ENCODE data around the gene PTPRCAP. TPM values are rescaled to one million over a fixed set of nuclear protein-coding genes. Genes with fewer than 3 reads are reported as not detected.
A peak's percentile ranks its signal among the peaks of the same experiment; 100 is the strongest.

PTPRCAP gene
- total RNA-seq, 5 donors from 2014 or later (not counting 1 experiment from before 2014, with no cell fraction given) = 192 to 282 (median 256) TPM

DNA sequence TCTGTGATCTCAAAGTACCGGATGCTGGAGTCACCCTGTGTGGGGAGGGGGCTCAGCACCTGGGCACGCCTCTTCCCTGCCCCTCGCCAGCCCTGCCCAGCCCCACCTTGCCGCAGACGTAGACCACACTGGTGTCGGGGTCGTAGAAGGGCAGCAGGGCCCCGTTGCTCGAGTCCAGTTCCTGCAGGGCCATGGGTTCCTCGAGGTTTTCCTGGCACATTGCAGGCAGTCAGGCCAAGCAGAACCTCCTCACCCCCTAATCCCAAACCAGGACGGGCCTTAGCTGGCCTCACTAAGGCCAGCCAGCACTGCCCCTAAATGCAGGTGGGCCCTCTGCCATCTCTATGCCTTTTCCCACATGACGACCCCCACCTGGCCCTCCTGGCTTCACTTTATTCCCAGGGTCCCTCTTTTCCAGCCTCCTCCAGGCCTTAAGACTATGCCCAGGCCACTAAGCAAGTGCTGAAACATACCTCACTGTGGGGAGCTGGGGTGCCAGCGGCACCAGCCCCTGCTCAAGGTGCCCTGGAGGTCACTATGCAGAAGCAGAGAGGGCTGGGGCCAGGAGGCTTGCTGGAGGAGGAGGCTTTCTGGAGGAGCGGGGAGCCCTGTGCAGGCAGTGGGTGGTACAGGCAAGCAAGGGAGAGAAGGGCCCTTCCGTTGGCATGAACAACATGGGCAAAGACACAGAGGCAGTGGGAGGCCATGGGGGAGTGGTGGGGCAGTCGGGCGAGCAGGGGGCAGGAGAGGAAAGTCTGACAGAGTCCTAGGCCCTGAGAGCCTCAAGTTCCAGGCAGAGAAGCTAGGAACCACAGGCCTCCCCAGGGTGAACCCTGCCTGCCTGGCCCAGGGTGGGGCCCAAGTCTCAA, 3.0 kb upstream of the PTPRCAP start:
- peak overlapping the region; percentile 91 to 99 (median 92) for H3K4me3 Mint-ChIP-seq
- H3K27me3 Mint-ChIP-seq = no peaks in the 10 kb centered on the region
- Histone ChIP-seq H3K4me3 (ENCODE audit: control insufficient read depth in 1 of 2, extremely low read depth in 1 of 2, low read length in 1 of 2) (peak overlapping the region; percentile 77), H3K27ac (ENCODE audit: low read length) (peak overlapping the region; percentile 50), H3K36me3 (ENCODE audit: control insufficient read depth in 2 of 2, extremely low read depth in 1 of 2, insufficient read depth in 1 of 2, low read length in 1 of 2) (peaks cover 0 to 10% of the 10 kb centered on the region in 2 donors), H3K27me3 (replicated peaks in 1 of 2; ENCODE audit: control insufficient read depth in 2 of 2, extremely low read depth in 1 of 2, insufficient read depth in 2 of 2, low read length in 1 of 2) (no peaks in the 10 kb centered on the region), H3K9me3 (no peaks in the 10 kb centered on the region), H3K4me1 (ENCODE audit: control insufficient read depth in 1 of 2, extremely low read depth in 1 of 2, insufficient read depth in 2 of 2, low read length in 2 of 2) (peaks cover 29 to 86% of the 10 kb centered on the region in 2 experiments)
- no peaks in the 10 kb centered on the region for H3K9me3 Mint-ChIP-seq
- H3K4me1 Mint-ChIP-seq = peaks cover 62 to 75% (median 75%) of the 10 kb centered on the region in 3 donors
- peak in 6 of 35 experiments; percentile 21 to 56 (median 24) for DNase-seq
- H3K27ac Mint-ChIP-seq = peak overlapping the region; percentile 95
- POLR2A ChIA-PET = interaction anchor here in 1 of 2 donors (0.6 kb wide), 1 partner anchor 28 kb away, joined by 3 read pairs; no protein-coding TSS in a partner anchor
- H3K36me3 Mint-ChIP-seq = peaks cover under 1% of the 10 kb centered on the region
- WGBS (ENCODE audit: insufficient coverage) = 31% methylated on average over 15 of the region's 17 CpGs
- CTCF ChIA-PET = no interaction called here
- no peak for ATAC-seq (replicated peaks in 1 of 4)

GRCh38 chr11:67439321-67440228, 2.1 kb upstream of the PTPRCAP start:
- H3K27me3 Mint-ChIP-seq = no peaks in the 10 kb centered on the region
- Histone ChIP-seq H3K36me3 (ENCODE audit: control insufficient read depth in 2 of 2, extremely low read depth in 1 of 2, insufficient read depth in 1 of 2, low read length in 1 of 2) (peaks cover 0 to 19% of the 10 kb centered on the region in 2 donors), H3K4me1 (ENCODE audit: control insufficient read depth in 1 of 2, extremely low read depth in 1 of 2, insufficient read depth in 2 of 2, low read length in 2 of 2) (peaks cover 29 to 86% of the 10 kb centered on the region in 2 experiments), H3K27me3 (replicated peaks in 1 of 2; ENCODE audit: control insufficient read depth in 2 of 2, extremely low read depth in 1 of 2, insufficient read depth in 2 of 2, low read length in 1 of 2) (no peaks in the 10 kb centered on the region), H3K27ac (ENCODE audit: low read length) (peak overlapping the region; percentile 50), H3K9me3 (no peaks in the 10 kb centered on the region), H3K4me3 (ENCODE audit: control insufficient read depth in 1 of 2, extremely low read depth in 1 of 2, low read length in 1 of 2) (peak overlapping the region; percentile 77)
- peak overlapping the region; percentile 91 to 99 (median 92) for H3K4me3 Mint-ChIP-seq
- POLR2A ChIA-PET = no interaction called here
- H3K36me3 Mint-ChIP-seq = peaks cover 3% of the 10 kb centered on the region
- WGBS (ENCODE audit: insufficient coverage) = 26% methylated on average over 28 of the region's 31 CpGs
- peak overlapping the region; percentile 95 for H3K27ac Mint-ChIP-seq
- H3K9me3 Mint-ChIP-seq = no peaks in the 10 kb centered on the region
- DNase-seq = peak in 6 of 35 experiments; percentile 27 to 59 (median 32)
- H3K4me1 Mint-ChIP-seq = peaks cover 60 to 72% (median 71%) of the 10 kb centered on the region in 3 donors
- CTCF ChIA-PET = interaction anchor here in 1 of 2 donors (1.6 kb wide), 1 partner anchor 11 kb away, joined by 7 read pairs; the partner anchor contains the start of gene RPS6KB2
- ATAC-seq (replicated peaks in 1 of 4) = no peak

DNA sequence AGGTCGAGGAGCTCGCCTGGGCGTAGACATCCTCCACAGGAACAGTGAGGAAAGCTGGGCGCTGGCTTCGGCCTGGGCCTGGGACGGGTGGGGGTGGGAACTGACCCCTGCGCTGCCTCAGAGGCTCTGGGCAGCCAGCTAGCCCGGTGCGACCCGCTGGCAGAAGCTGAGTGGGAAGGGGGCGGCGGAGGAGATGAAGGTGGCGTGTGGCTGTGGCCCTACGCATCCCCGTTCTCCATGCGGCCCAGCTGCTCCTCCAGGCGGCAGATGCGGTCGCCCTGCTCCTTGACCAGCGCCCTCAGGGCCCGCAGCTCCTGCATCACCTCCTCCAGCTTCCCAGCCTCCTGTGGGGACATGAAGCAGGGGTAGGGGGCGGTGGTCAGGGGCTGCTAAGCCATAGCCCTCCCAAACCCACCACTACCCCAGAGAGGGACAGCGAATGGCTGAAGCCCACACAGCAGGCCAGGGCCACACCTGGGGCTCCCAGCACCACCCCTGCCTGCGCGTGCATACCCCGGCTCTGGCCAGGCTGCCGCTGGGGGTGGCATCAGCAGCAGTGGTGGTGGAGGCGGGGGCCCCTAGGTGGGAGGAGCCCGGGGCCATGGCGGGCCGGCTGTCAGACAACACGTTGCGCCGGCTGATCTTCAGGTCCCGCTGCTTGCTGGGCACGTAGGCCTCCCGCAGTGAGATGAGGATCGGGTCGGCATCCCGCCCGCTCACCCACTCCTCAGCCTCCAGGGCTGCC, 848 bp upstream of the PTPRCAP start:
- 8% methylated on average over 20 of the region's 41 CpGs for WGBS (ENCODE audit: insufficient coverage)
- H3K36me3 Mint-ChIP-seq = peaks cover 3% of the 10 kb centered on the region
- ATAC-seq (replicated peaks in 1 of 4) (peak; percentile 36 to 46 (median 38)), DNase-seq (peak; percentile 50 to 81 (median 70))
- Histone ChIP-seq H3K36me3 (ENCODE audit: control insufficient read depth in 2 of 2, extremely low read depth in 1 of 2, insufficient read depth in 1 of 2, low read length in 1 of 2) (peaks cover under 1 to 31% of the 10 kb centered on the region in 2 donors), H3K4me3 (ENCODE audit: control insufficient read depth in 1 of 2, extremely low read depth in 1 of 2, low read length in 1 of 2) (peak overlapping the region; percentile 77 to 97), H3K9me3 (no peaks in the 10 kb centered on the region), H3K27me3 (replicated peaks in 1 of 2; ENCODE audit: control insufficient read depth in 2 of 2, extremely low read depth in 1 of 2, insufficient read depth in 2 of 2, low read length in 1 of 2) (no peaks in the 10 kb centered on the region), H3K4me1 (ENCODE audit: control insufficient read depth in 1 of 2, extremely low read depth in 1 of 2, insufficient read depth in 2 of 2, low read length in 2 of 2) (peaks cover 38 to 88% of the 10 kb centered on the region in 2 experiments), H3K27ac (ENCODE audit: low read length) (peak overlapping the region; percentile 50)
- H3K27me3 Mint-ChIP-seq = no peaks in the 10 kb centered on the region
- CTCF ChIA-PET = interaction anchor here in 1 of 2 donors (1.0 to 2.0 kb wide), 6 partner anchors 10 to 67 kb away, joined by 3 to 7 read pairs (median 6); partner anchors contain the start of genes PITPNM1, PPP1CA and RPS6KB2
- POLR2A ChIA-PET = interaction anchor here in 1 of 2 donors (0.9 to 1.2 kb wide), 2 partner anchors 30 to 35 kb away, joined by 4 to 5 read pairs; no protein-coding TSS in a partner anchor
- H3K27ac Mint-ChIP-seq = peak overlapping the region; percentile 95
- peaks cover 61 to 75% (median 67%) of the 10 kb centered on the region in 3 donors for H3K4me1 Mint-ChIP-seq
- H3K4me3 Mint-ChIP-seq = peak overlapping the region; percentile 91 to 99 (median 92)
- H3K9me3 Mint-ChIP-seq = no peaks in the 10 kb centered on the region

- Histone ChIP-seq H3K36me3 (ENCODE audit: control insufficient read depth in 2 of 2, extremely low read depth in 1 of 2, insufficient read depth in 1 of 2, low read length in 1 of 2) (peaks cover 6 to 37% of the 10 kb centered on the region in 2 donors), H3K4me1 (ENCODE audit: control insufficient read depth in 1 of 2, extremely low read depth in 1 of 2, insufficient read depth in 2 of 2, low read length in 2 of 2) (peaks cover 38 to 90% of the 10 kb centered on the region in 2 experiments), H3K27me3 (replicated peaks in 1 of 2; ENCODE audit: control insufficient read depth in 2 of 2, extremely low read depth in 1 of 2, insufficient read depth in 2 of 2, low read length in 1 of 2) (no peaks in the 10 kb centered on the region), H3K4me3 (ENCODE audit: control insufficient read depth in 1 of 2, extremely low read depth in 1 of 2, low read length in 1 of 2) (peak overlapping the region; percentile 77 to 97), H3K9me3 (no peaks in the 10 kb centered on the region), H3K27ac (ENCODE audit: low read length) (peak overlapping the region; percentile 50)
- CTCF ChIA-PET = interaction anchor here in 1 of 2 donors (1.0 to 2.0 kb wide), 5 partner anchors 17 to 68 kb away, joined by 3 to 7 read pairs (median 5); partner anchors contain the start of genes PITPNM1 and PPP1CA
- peaks cover 66 to 78% (median 70%) of the 10 kb centered on the region in 3 donors for H3K4me1 Mint-ChIP-seq
- peaks cover 3% of the 10 kb centered on the region for H3K36me3 Mint-ChIP-seq
- no peaks in the 10 kb centered on the region for H3K9me3 Mint-ChIP-seq
- peak overlapping the region; percentile 91 to 95 for H3K27ac Mint-ChIP-seq
- POLR2A ChIA-PET = interaction anchor here in 1 of 2 donors (0.9 to 1.2 kb wide), 2 partner anchors 29 to 35 kb away, joined by 4 to 5 read pairs; no protein-coding TSS in a partner anchor
- peak overlapping the region; percentile 91 to 99 (median 92) for H3K4me3 Mint-ChIP-seq
- WGBS (ENCODE audit: insufficient coverage) = 0% methylated on average over 2 of the region's 3 CpGs
- no peaks in the 10 kb centered on the region for H3K27me3 Mint-ChIP-seq
- no peak for ATAC-seq (replicated peaks in 1 of 4)
- no peak for DNase-seq
Measured at GRCh38 chr11:67437809-67438157, 301 bp upstream of the PTPRCAP start.

DNA sequence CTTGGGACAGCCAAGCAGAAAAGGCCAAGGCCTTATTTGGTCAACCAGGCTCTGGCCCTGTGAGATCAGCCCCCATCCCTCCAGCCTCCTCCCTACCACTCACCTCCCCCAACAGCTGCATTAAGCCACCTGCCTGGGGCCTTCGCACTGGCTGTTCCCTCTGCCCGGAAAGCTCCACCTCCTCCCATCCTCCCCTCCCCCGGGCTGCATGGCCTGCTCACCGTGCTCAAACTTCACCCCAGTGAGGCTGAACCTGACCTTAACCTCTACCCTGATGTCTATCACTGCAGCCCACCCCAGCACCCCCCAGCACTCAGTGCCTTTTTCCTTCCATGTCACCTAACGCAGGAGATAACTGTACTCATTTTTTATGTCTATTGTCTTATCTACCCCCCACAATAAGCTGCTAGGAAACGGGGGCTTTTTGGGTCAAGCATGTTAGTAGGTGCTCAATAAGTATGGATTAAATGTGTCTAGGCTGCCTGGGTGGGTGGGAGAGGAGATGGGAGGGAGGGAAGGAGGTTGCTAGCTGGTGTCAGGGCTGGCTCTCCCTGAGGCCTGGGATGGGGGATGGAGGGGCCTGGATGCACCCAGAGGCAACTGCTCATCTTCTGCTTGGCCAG, 912 bp downstream of the PTPRCAP start:
- peak overlapping the region; percentile 60 to 77 for H3K4me3 ChIP-seq (ENCODE audit: control insufficient read depth in 1 of 2, extremely low read depth in 1 of 2, low read length in 1 of 2)
- H3K27me3 ChIP-seq (replicated peaks in 1 of 2; ENCODE audit: control insufficient read depth in 2 of 2, extremely low read depth in 1 of 2, insufficient read depth in 2 of 2, low read length in 1 of 2) = no peaks in the 10 kb centered on the region
- POLR2A ChIA-PET = interaction anchor here in 1 of 2 donors (1.1 to 1.2 kb wide), 2 partner anchors 32 to 34 kb away, joined by 4 to 5 read pairs; no protein-coding TSS in a partner anchor
- peak overlapping the region; percentile 50 for H3K27ac ChIP-seq (ENCODE audit: low read length)
- peak in 13 of 35 experiments; percentile 43 to 72 (median 56) for DNase-seq
- Mint-ChIP-seq H3K27me3 (no peaks in the 10 kb centered on the region), H3K4me1 (peaks cover 67 to 79% (median 70%) of the 10 kb centered on the region in 3 donors), H3K27ac (peak overlapping the region; percentile 91 to 95), H3K4me3 (peak overlapping the region; percentile 91 to 99 (median 92)), H3K36me3 (peaks cover 11% of the 10 kb centered on the region), H3K9me3 (no peaks in the 10 kb centered on the region)
- WGBS (ENCODE audit: insufficient coverage) = 3% methylated on average over 3 of the region's 6 CpGs
- CTCF ChIA-PET = interaction anchor here in 1 of 2 donors (0.6 to 2.0 kb wide), 3 partner anchors 16 to 35 kb away, joined by 7 to 9 read pairs (median 7); partner anchors contain the start of gene PPP1CA
- no peaks in the 10 kb centered on the region for H3K9me3 ChIP-seq
- H3K4me1 ChIP-seq (ENCODE audit: control insufficient read depth in 1 of 2, extremely low read depth in 1 of 2, insufficient read depth in 2 of 2, low read length in 2 of 2) = peaks cover 38 to 90% of the 10 kb centered on the region in 2 experiments
- ATAC-seq (replicated peaks in 1 of 4) = peak; percentile 9 to 26 (median 18)
- peaks cover 17 to 49% of the 10 kb centered on the region in 2 donors for H3K36me3 ChIP-seq (ENCODE audit: control insufficient read depth in 2 of 2, extremely low read depth in 1 of 2, insufficient read depth in 1 of 2, low read length in 1 of 2)

Measured in T-cell (primary cell).